ENCODE results near the gene RUNX3.

GRCh38 chr1:24952413-24952841, 22.4 kb upstream of the RUNX3 start:
- TF ChIP-seq CTCF (conservative IDR thresholded peaks at IDR 0.05; ENCODE audit: low read depth, low read length) (no peak), EZH2 (IDR thresholded peaks at IDR 0.05; ENCODE audit: borderline replicate concordance, low read depth, low read length, poor library complexity, severe bottlenecking) (no peak)
